HG03442 (cell line): Measurements from ENCODE around the gene ID3.

Experiments used
- ATAC-seq: cut with Tn5 transposase; IDR thresholded peaks from one replicate; pipeline ENCODE4 v1.9.1; 2021; ENCODE audit warnings: mild to moderate bottlenecking, moderate library complexity; ENCODE audit not compliant: unreplicated experiment

The ID3 gene

GRCh38 chr1:23566304-23566703 lies 7.0 kb upstream of the ID3 start:
- ATAC-seq: no peak

GRCh38 chr1:23565776-23566175 lies 6.5 kb upstream of the ID3 start:
- ATAC-seq: no peak

GRCh38 chr1:23564529-23565122 lies 5.3 kb upstream of the ID3 start:
- ATAC-seq: no peak

GRCh38 chr1:23563755-23564374 lies 4.6 kb upstream of the ID3 start:
- no peak for ATAC-seq

- no peak for ATAC-seq
Observed at GRCh38 chr1:23563003-23563402, 3.7 kb upstream of the ID3 start.

GRCh38 chr1:23562137-23562876 lies 3.0 kb upstream of the ID3 start:
- ATAC-seq: no peak

- no peak for ATAC-seq
Observed at GRCh38 chr1:23561813-23562100, 2.5 kb upstream of the ID3 start.

GRCh38 chr1:23561076-23561812 lies 1.9 kb upstream of the ID3 start:
- ATAC-seq: no peak

- no peak for ATAC-seq
Observed at GRCh38 chr1:23559985-23560741, 862 bp upstream of the ID3 start.

- no peak for ATAC-seq
Observed at GRCh38 chr1:23558872-23559135, 497 bp downstream of the ID3 start.

GRCh38 chr1:23558140-23558871 lies 995 bp downstream of the ID3 start:
- no peak for ATAC-seq

GRCh38 chr1:23557471-23558124 lies 1.7 kb downstream of the ID3 start:
- ATAC-seq: no peak

- ATAC-seq: no peak
Observed at GRCh38 chr1:23556635-23557470, 2.4 kb downstream of the ID3 start.

- no peak for ATAC-seq
Observed at GRCh38 chr1:23555986-23556634, 3.2 kb downstream of the ID3 start.

GRCh38 chr1:23555270-23555985 lies 3.9 kb downstream of the ID3 start:
- no peak for ATAC-seq

GRCh38 chr1:23554481-23555269 lies 4.6 kb downstream of the ID3 start:
- peak; percentile 45 for ATAC-seq

- ATAC-seq: peak; percentile 2
Observed at GRCh38 chr1:23554127-23554480, 5.2 kb downstream of the ID3 start.
